Prostate gland (tissue), 2 donors: ENCODE measurements around the gene TMCO4.

Experiments used
- CTCF ChIP-seq, 4 experiments: fragments of 200-600 bp in 2 of 4; fragments of 450-650 bp in 2 of 4; sonication (generic) in 2 of 4; IDR thresholded peaks; 1 replicate in 3 of 4; 2 replicates in 1 of 4; pipeline ENCODE4 v1.5.1; 2016 to 2019; ENCODE audit warnings: antibody characterized with exemption in 4 of 4, mild to moderate bottlenecking in 2 of 4, moderate library complexity in 2 of 4
- POLR2A ChIP-seq: fragments of 450-650 bp; IDR thresholded peaks from one replicate; pipeline ENCODE4 v1.6.1; 2016; ENCODE audit warnings: antibody characterized with exemption, mild to moderate bottlenecking
- POLR2AphosphoS5 ChIP-seq: sonication (generic); formaldehyde crosslinking; IDR thresholded peaks from one replicate; pipeline ENCODE4 v1.6.1; 2017; ENCODE audit warnings: antibody characterized with exemption

- TF ChIP-seq CTCF (IDR thresholded peaks at IDR 0.05) (no peak), POLR2A (no peak), POLR2AphosphoS5 (no peak)
Measured at GRCh38 chr1:19695772-19696171, 103.9 kb downstream of the TMCO4 start.
